GM23338 (cell line): Measurements from ENCODE around the gene NSD2.

Experiments
- CTCF ChIP-seq, 2 experiments: fragments of 200-600 bp in 1 of 2; sonication (generic) in 1 of 2; conservative IDR thresholded peaks; 2 replicates each; pipeline versions ENCODE4 v1.5.1 to v1.6.1; 2016 to 2017; ENCODE audit warnings: antibody characterized with exemption in 2 of 2, low read depth in 2 of 2, mild to moderate bottlenecking in 2 of 2, moderate library complexity in 1 of 2
- EZH2 ChIP-seq: fragments of 200-600 bp; sonication (generic); IDR thresholded peaks from one replicate; pipeline ENCODE4 v1.8.0; 2017; ENCODE audit warnings: antibody characterized with exemption, mild to moderate bottlenecking, low read depth; ENCODE audit not compliant: unreplicated experiment
- EZH2phosphoT487 ChIP-seq: fragments of 200-600 bp; sonication (generic); IDR thresholded peaks from one replicate; pipeline ENCODE4 v1.8.1; 2018; ENCODE audit warnings: antibody characterized with exemption; ENCODE audit not compliant: unreplicated experiment
- JUNB ChIP-seq: IDR thresholded peaks from one replicate; pipeline ENCODE4 v1.6.1; 2016; ENCODE audit warnings: antibody characterized with exemption; ENCODE audit not compliant: unreplicated experiment
- REST ChIP-seq: IDR thresholded peaks from one replicate; pipeline ENCODE4 v1.6.1; 2018; ENCODE audit warnings: antibody characterized with exemption; ENCODE audit not compliant: unreplicated experiment
- ZNF462 ChIP-seq: fragments of 250-450 bp; sonication (Bioruptor Pico); IDR thresholded peaks from 2 replicates; pipeline ENCODE4 v1.5.0; 2020; ENCODE audit warnings: mild to moderate bottlenecking, moderate library complexity

GRCh38 chr4:1973218-1973617 lies 102.0 kb downstream of the NSD2 start:
- TF ChIP-seq CTCF (conservative IDR thresholded peaks at IDR 0.05; ENCODE audit: low read depth in 2 of 2) (no peak), EZH2phosphoT487 (no peak), REST (no peak), JUNB (no peak), EZH2 (no peak), ZNF462 (CRISPR knock-in tag) (no peak)
